ENCODE measurements around the gene ARHGAP6.

GRCh38 chrX:11438767-11439166 lies 227.0 kb downstream of the ARHGAP6 start:
- TF ChIP-seq CTCF (IDR thresholded peaks at IDR 0.05) (no peak), POLR2A (IDR thresholded peaks at IDR 0.05) (no peak), EP300 (IDR thresholded peaks at IDR 0.05) (no peak)

Measured in ovary (tissue), 3 donors.